Measurements from ENCODE around the gene TTLL9.

DNA sequence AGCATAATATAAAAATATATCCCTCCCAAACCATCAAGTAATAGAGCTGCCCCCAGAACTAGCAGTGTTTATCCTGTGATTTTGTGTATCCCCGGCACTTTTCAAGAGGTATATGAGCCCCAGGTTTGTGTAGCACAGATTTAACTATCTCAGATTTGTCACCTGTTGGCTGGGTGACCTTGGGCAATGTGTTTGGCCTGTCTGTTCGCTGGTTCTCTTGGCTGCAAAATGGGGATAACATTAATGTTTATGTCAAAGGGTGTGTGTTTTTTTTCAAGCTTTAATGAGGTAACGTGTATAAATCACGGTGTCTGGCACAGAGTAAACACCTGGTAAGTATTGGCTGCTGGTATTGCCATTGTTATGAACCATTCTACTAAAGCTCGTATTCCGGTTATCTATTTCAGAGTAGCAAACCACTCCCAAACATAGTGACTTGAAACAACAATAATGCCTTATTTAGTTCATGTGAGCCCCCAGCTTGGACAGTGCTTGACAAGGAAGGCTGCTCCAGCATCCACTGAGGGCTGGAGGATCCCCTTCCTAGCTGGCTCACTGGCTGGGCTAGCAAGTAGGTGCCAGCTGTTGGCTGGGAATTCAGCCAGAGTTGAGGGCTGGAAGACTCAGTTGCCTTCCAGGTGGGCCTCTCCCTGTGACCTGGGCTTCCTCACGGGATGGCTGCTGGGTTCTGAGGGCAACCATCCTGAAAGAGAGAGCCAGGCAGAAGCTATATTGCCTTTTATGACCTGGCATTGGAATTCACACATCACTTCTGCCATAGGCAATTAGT lies 45.3 kb downstream of the TTLL9 start:
- TF ChIP-seq CTCF (conservative IDR thresholded peaks at IDR 0.05; ENCODE audit: low read depth, low read length): no peak
- no peak for TF ChIP-seq EZH2 (IDR thresholded peaks at IDR 0.05; ENCODE audit: borderline replicate concordance, low read depth, low read length, poor library complexity, severe bottlenecking)
